HEK293T (cell line): ENCODE data around the gene CACHD1.

Source experiments
- HDGF ChIP-seq: fragments of 450-650 bp; IDR thresholded peaks from 2 replicates; pipeline ENCODE4 v1.6.1; 2017; ENCODE audit warnings: antibody characterized with exemption, borderline replicate concordance
- LEF1 ChIP-seq: fragments of 450-650 bp; IDR thresholded peaks from 2 replicates; pipeline ENCODE4 v1.6.1; 2017; ENCODE audit warnings: mild to moderate bottlenecking, borderline replicate concordance
- NFRKB ChIP-seq: fragments of 450-650 bp; IDR thresholded peaks from 2 replicates; pipeline ENCODE4 v1.6.1; 2016; ENCODE audit warnings: mild to moderate bottlenecking, moderate library complexity
- SP1 ChIP-seq: fragments of 450-650 bp; IDR thresholded peaks from 2 replicates; pipeline ENCODE4 v1.6.1; 2017
- SUZ12 ChIP-seq: fragments of 450-650 bp; IDR thresholded peaks from 2 replicates; pipeline ENCODE4 v1.6.1; 2016; ENCODE audit warnings: mild to moderate bottlenecking

- no peak for TF ChIP-seq NFRKB
- no peak for TF ChIP-seq SP1
- no peak for TF ChIP-seq LEF1
- TF ChIP-seq HDGF, result no peak
- TF ChIP-seq SUZ12, result no peak
Measured at GRCh38 chr1:64426681-64427080, 43.2 kb upstream of the CACHD1 start.
